Neuron (in vitro differentiated cells): Measurements from ENCODE around the gene NLRC3.

ENCODE experiments used
- H2AFZ ChIP-seq: one replicate; pipeline ENCODE4 v1.6.1; 2013; ENCODE audit warnings: low read depth, mild to moderate bottlenecking, inconsistent platforms, low read length, moderate library complexity
- H3K27me3 ChIP-seq: one replicate; pipeline ENCODE4 v1.6.1; 2013; ENCODE audit warnings: low read length; ENCODE audit not compliant: insufficient read depth
- H3K36me3 ChIP-seq: one replicate; pipeline ENCODE4 v1.6.1; 2013; ENCODE audit warnings: low read length; ENCODE audit not compliant: insufficient read depth
- H3K4me1 ChIP-seq: one replicate; pipeline ENCODE4 v1.6.1; 2013; ENCODE audit warnings: low read length; ENCODE audit not compliant: insufficient read depth
- H3K4me3 ChIP-seq: 2 replicates; pipeline ENCODE4 v1.5.1; 2013; ENCODE audit warnings: mild to moderate bottlenecking, low read length, moderate library complexity
- H3K9me3 ChIP-seq: one replicate; pipeline ENCODE4 v1.6.1; 2013; ENCODE audit warnings: low read length

Gene NLRC3

DNA sequence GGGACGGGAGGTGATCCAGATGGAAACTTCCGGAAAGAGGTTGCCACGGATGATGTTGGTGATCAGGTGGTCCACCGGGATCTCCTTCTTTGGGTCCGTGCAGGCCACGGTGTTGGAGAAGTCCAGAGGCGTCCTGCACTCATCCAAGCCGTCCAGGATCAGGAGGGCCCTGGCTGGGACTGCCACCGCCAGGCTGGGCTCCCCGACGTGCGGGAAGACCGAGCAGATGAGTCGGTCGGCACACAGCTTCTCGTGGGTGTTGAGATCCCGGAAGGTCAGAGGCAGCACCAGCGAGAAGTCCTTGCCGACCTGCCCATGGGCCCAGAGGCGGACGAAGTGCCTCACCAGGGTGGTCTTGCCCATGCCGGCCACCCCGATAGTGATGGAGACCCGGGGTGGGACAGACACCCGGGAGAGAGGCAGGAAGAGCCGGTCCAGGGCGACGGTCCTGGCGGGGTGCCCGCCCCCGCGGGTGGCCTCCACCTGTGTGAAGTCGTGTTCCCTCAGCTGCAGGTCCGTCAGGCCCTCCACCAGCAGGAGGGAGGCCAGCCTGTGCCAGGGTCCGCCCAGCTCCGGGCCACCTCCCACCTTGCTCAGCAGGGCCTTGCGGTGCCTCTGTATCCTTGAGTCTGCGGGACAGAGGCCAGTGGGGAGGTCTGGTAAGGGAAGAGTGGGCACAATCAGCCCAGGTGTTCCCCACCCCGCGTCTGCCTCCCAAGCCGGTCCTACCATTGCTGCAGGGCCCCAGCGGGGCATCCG is 12.9 kb downstream of the NLRC3 start:
- H3K4me3 ChIP-seq, result no peak overlapping the region
- no peaks in the 10 kb centered on the region for H3K4me1 ChIP-seq
- H2AFZ ChIP-seq, result no peak overlapping the region
- no peaks in the 10 kb centered on the region for H3K36me3 ChIP-seq
- H3K27me3 ChIP-seq, result no peaks in the 10 kb centered on the region
- H3K9me3 ChIP-seq, result peaks cover 7% of the 10 kb centered on the region

DNA sequence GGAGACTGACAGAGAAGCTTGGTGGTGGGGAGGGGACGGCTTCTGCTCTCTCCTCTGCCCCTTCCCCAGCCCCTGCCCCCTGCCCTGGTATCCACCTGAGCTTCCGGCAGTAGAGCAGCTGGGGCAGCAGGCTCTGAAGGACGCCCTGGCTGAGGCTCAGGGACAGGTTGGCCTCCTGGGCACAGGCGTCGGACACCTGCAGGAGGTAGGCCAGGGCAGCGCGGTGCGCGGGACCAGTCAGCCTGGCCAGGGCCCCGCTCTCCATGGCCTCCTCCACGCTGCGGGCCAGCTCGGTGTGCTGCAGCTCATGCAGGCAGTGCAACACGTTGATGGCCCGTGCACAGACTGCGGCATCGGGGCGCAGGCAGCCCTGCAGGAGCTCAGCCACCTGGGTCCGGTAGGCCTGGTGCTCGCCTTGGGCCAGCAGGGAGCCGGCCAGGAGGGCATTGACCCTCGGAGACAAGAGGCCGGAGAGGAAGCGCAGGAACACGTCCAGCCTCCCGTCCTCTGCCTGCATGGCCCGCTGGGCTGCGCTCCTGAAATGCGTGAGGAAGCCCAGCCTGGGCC is 14.2 kb downstream of the NLRC3 start:
- H2AFZ ChIP-seq, result no peak overlapping the region
- peaks cover 7% of the 10 kb centered on the region for H3K9me3 ChIP-seq
- no peak overlapping the region for H3K4me3 ChIP-seq
- no peaks in the 10 kb centered on the region for H3K27me3 ChIP-seq
- no peaks in the 10 kb centered on the region for H3K4me1 ChIP-seq
- no peaks in the 10 kb centered on the region for H3K36me3 ChIP-seq

DNA sequence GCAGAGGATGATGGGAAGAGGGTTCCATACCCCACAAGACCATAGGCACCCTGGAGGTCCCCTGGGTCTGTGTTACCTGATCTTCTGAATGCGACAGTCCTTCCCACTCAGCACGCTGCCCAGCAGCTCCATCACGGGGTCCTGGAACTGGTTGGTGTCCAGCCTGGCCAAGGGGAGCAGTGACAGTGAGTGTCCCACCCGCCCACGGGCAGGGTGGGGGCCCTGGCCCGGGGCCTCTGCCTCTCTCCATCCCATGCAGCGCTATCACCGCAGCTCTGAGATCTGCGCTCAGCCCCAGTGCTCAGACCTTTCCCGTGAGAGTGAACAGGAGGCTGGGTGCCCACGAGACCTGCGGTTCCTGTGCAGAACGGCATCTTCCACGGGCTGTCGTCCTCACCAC is 15.6 kb downstream of the NLRC3 start:
- Histone ChIP-seq H3K4me3 (no peak overlapping the region), H2AFZ (no peak overlapping the region), H3K27me3 (no peaks in the 10 kb centered on the region), H3K9me3 (peaks cover 7% of the 10 kb centered on the region), H3K4me1 (no peaks in the 10 kb centered on the region), H3K36me3 (no peaks in the 10 kb centered on the region)

DNA sequence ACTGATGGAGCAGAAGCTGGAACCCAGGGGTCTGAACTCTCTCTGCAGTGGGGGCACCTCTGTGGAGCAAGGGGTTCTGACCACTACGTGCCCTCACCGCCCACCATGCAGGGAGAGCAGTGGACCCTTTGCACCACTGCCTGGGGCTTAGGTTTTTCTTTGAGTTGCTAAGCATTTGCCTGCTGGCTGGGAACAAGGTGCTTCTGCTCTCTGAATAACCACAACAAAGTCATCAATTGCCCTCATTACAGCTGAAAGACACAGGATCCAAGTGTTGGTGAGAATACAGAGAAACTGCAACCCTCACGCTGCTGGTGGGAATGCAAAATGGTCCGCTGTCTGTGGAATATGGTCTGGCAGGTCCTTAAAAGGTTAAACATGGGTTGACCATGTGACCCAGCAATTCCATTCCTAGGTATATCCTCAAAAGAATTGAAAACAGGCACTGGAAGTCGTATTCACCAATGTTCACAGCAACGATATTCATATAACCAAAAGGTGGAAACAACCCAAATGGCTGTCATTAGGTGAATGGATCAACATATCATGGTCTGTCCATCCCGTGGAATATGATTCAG is 22.8 kb downstream of the NLRC3 start:
- no peak overlapping the region for H3K4me3 ChIP-seq
- H3K4me1 ChIP-seq, result peaks cover 4% of the 10 kb centered on the region
- H3K36me3 ChIP-seq, result no peaks in the 10 kb centered on the region

DNA sequence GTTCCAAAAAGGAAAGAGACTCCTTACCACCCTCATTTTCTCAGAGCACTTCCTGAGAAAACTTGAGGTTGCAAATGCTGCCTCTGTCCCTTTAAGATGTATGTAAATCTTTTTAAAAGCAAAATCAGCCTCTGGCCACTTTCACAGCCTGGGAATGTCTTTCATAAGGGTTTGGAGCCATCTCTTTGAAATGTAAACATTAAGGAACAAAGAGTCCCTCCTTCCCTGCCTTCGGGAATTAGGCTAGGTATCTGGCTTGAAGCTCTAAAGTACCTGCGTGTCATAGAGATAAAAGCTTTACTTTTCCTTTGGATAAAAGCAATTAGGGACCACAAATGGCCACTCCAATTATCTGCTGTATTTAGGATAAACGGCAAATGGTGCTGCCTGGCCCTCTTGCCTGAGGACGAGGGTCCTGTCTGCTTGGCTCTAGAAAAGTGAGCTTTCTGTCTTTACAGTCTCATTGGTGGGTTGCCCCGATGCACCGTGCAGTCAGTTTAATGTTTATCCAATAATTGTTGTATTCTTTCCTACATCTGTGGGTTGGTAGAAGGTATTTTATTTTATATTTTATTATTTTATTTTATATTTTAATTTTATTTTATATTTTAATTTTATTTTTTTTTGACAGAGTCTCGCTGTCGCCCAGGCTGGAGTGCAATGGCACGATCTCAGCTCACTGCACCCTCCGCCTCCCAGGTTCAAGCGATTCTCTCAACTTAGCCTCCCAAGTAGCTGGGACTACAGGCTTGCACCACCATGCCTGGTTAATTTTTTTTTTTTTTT is 23.9 kb downstream of the NLRC3 start:
- no peak overlapping the region for H2AFZ ChIP-seq
- H3K4me1 ChIP-seq, result peaks cover 4% of the 10 kb centered on the region
- no peak overlapping the region for H3K4me3 ChIP-seq
- H3K36me3 ChIP-seq, result no peaks in the 10 kb centered on the region
- no peaks in the 10 kb centered on the region for H3K9me3 ChIP-seq
- no peaks in the 10 kb centered on the region for H3K27me3 ChIP-seq

More for the DNA sequence above, 22.8 kb downstream of the NLRC3 start:
- Histone ChIP-seq H2AFZ (no peak overlapping the region), H3K27me3 (no peaks in the 10 kb centered on the region), H3K9me3 (no peaks in the 10 kb centered on the region)

DNA sequence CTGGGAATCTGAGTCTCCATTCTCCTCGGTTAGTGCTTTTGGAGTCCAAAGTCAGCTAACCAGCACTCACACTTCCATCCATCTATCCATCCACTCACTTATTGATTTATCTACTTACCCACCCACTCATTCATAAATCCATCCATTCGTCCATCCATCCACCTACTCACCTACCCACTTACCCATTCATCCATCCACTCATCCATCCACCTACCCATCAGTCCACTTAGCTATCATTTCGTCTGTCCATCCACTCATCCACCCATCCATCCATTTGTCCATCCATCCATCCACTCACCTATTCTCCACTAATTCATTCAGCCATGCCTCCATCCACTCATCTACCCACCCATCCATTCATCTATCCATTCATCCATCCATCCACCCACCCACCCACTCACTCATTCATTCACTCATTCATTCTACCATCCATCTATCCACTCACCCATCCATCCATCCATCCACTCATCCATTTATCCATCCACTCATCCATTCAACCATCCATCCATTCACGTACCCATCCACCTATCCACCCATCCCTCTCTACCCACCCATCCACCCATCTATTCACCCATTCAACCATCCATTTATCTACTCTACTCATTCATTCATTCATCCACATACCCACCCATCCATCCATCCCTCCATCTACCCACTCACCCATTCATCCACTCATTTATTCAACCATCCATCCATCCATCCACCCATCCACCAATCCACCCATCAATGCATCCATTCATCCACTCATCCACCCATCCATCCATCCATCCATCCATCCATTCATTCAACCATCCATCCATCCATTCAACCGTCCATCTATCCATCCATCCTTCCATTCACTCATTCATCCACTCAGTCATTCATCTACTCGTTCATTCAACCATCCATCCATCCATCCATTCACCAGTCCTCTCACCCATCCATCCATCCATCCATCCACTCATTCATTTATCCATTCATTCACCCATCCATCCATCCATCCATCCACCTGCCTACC is 26.1 kb downstream of the NLRC3 start:
- H3K9me3 ChIP-seq, result no peaks in the 10 kb centered on the region
- no peaks in the 10 kb centered on the region for H3K27me3 ChIP-seq
- H2AFZ ChIP-seq, result no peak overlapping the region
- H3K36me3 ChIP-seq, result no peaks in the 10 kb centered on the region
- H3K4me1 ChIP-seq, result peaks cover 4% of the 10 kb centered on the region
- no peak overlapping the region for H3K4me3 ChIP-seq

DNA sequence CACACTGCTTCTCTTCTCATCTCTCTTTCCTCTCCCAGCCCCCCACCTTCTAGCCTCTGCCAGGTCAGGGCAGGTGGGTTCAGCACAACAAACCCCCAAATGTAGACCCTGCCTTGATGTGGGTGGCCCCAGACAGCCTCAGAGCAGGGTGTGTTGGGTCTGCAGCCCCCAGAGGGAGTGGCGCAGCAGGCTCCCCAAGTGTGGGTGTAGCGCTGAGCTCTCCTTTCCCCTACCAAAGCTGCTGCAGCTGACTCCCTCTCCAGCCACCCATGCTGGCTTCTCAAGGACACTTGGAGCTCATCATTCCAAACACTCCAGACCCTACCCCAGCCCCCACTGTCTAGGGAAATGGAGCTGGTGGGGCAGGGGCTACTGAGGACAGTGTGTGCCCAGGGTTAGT is 27.3 kb downstream of the NLRC3 start:
- no peaks in the 10 kb centered on the region for H3K27me3 ChIP-seq
- no peak overlapping the region for H2AFZ ChIP-seq
- no peak overlapping the region for H3K4me3 ChIP-seq
- H3K4me1 ChIP-seq, result peaks cover 4% of the 10 kb centered on the region
- no peaks in the 10 kb centered on the region for H3K9me3 ChIP-seq
- no peaks in the 10 kb centered on the region for H3K36me3 ChIP-seq

DNA sequence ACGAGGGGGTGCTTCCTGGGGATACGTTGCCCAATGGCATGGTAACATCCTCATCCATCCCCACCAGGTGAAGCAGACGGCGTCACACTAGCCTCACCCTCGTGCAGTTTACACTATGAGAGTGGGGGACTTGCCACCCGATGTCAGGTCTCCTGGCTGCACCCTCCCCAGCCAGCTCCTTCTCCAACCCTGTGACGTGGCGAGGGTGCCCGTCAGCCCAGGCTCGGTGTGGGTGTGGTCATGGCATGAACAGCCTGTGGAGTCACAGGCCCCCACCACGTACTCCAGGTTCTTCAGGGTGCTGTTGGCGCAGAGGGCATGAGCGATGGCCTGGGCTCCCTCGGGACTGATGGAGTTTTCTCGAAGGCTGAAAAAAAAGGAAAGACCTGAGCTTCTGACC is 28.3 kb downstream of the NLRC3 start:
- Histone ChIP-seq H3K4me3 (no peak overlapping the region), H3K9me3 (no peaks in the 10 kb centered on the region), H3K4me1 (peaks cover 4% of the 10 kb centered on the region), H3K36me3 (no peaks in the 10 kb centered on the region), H2AFZ (no peak overlapping the region), H3K27me3 (no peaks in the 10 kb centered on the region)

DNA sequence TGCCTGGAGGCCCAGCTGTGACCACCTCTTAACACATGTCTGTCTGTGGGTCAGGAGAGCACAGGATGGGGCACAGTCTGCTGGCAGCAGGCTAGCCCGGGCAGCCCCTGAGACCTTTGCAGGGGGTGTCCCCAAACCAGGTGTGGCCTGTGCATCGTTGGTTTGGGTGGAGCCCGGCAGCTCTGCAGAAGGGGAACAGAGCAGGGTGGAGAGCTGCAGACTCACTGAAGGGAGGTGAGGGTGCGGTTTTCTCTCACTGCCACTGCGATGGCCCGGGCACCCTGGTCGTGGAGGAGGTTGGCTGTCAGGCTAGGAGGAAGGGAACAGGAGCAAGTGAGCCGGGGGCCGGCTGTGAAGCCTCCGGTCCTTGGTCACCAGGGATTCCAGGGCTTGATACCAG is 28.8 kb downstream of the NLRC3 start:
- H3K27me3 ChIP-seq, result no peaks in the 10 kb centered on the region
- H3K9me3 ChIP-seq, result no peaks in the 10 kb centered on the region
- no peak overlapping the region for H2AFZ ChIP-seq
- H3K4me1 ChIP-seq, result peaks cover 4% of the 10 kb centered on the region
- H3K36me3 ChIP-seq, result no peaks in the 10 kb centered on the region
- H3K4me3 ChIP-seq, result no peak overlapping the region

DNA sequence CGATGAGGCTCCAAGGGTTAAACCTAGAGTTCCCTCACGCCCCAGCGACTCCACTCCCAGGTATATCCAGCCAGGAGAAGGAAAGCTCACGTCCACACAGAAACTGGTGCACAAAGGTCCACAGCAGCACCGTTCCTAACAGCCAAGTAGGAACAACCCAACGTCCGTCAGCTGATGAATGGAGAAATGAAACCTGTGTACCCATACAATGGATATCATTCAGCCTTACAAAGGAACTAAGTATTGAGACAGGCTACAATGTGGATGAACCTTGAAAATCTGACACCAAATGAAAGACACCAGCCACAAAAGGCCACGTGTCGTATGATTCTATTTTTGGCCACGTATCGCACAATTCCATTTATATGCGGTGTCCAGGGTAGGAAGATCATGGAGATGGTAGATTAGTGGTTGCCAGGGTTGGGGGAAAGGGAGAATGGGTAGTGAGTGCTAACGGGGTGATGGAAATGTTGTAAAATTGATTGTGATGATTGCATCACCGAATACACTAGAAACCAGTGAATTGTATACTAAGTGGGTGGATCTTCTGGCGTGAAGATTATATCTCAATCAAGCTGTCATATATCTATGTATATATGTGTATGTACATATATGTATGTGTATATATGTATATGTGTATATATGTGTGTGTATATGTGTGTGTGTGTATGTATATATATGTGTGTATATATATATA is 30.1 kb downstream of the NLRC3 start:
- H3K36me3 ChIP-seq, result no peaks in the 10 kb centered on the region
- H3K27me3 ChIP-seq, result no peaks in the 10 kb centered on the region
- H3K4me1 ChIP-seq, result no peaks in the 10 kb centered on the region
- no peaks in the 10 kb centered on the region for H3K9me3 ChIP-seq
- no peak overlapping the region for H2AFZ ChIP-seq
- H3K4me3 ChIP-seq, result no peak overlapping the region

DNA sequence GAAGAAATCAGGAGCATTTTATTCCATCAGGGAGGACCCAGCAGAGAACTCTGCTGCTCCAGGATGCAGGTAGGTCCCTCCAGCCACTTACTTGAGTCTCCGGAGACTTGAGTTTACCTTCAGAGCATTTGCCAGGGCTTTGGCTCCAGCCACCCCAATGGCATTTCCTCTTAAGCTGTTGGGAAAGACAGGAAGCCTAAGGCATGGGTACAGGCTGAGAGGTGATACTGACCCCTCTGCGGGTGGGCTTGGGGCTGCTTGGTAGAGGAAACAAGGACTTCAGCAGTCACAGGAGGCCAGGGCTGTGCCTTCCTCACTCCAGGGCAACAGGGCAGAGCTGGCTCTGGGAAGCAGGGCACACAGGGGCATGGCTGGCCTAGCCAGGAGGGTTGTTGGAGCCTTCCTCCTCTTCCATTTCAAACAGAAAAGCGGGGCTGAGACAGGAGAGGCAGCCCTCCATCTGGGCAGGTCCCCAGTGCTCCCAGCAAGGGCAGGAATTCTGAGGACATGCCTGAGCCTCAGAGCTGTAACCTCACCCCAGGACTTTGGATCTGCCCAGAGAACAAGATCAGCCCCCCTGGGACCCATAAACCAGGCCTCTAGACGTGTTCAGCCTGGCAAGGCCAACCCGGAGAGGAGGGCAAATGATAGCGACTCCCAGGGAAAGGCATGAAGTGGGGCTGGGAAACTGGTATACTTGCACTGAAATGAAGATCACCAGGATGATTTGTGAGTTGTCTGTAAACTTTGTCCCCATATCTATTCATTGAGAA is 34.4 kb downstream of the NLRC3 start:
- Histone ChIP-seq H3K4me1 (no peaks in the 10 kb centered on the region), H3K4me3 (no peak overlapping the region), H3K27me3 (no peaks in the 10 kb centered on the region), H3K36me3 (peaks cover 10% of the 10 kb centered on the region), H2AFZ (no peak overlapping the region), H3K9me3 (no peaks in the 10 kb centered on the region)
